Esophagus squamous epithelium (tissue), 4 donors: ENCODE data around the gene FAM131B.

Experiments
- CTCF ChIP-seq, 6 experiments: fragments of 450-650 bp in 4 of 6; fragments of 200-600 bp in 2 of 6; sonication (generic) in 2 of 6; IDR thresholded peaks; one replicate each; pipeline ENCODE4 v1.5.1; 2016 to 2019; ENCODE audit warnings: antibody characterized with exemption in 6 of 6, mild to moderate bottlenecking in 4 of 6, moderate library complexity in 4 of 6
- POLR2A ChIP-seq, 4 donors: fragments of 450-650 bp; IDR thresholded peaks; one replicate each; pipeline ENCODE4 v1.6.1; 2017; ENCODE audit warnings: antibody characterized with exemption in 4 of 4, mild to moderate bottlenecking in 4 of 4, moderate library complexity in 3 of 4

GRCh38 chr7:143384148-143384547 lies 21.6 kb upstream of the FAM131B start:
- TF ChIP-seq CTCF (IDR thresholded peaks at IDR 0.05): no peak
- no peak for TF ChIP-seq POLR2A (IDR thresholded peaks at IDR 0.05)
